ENCODE data around the gene SLC25A21.

The SLC25A21 gene

GRCh38 chr14:36996133-36996856, 176.1 kb downstream of the SLC25A21 start:
- Histone ChIP-seq H3K4me2 (ENCODE audit: low read depth, low read length, poor library complexity, severe bottlenecking) (no peak overlapping the region), H3K79me2 (ENCODE audit: insufficient read depth, low read length) (no peaks in the 10 kb centered on the region), H3K27ac (ENCODE audit: low read depth, low read length) (no peak overlapping the region), H3K9me2 (replicated peaks; ENCODE audit: insufficient read depth, low read length) (no peaks in the 10 kb centered on the region), H3F3A (ENCODE audit: insufficient read depth) (no peaks in the 10 kb centered on the region), H3K4me3 (ENCODE audit: insufficient read depth, low read length, poor library complexity, severe bottlenecking) (no peak overlapping the region), H2AFZ (ENCODE audit: low read depth, low read length, severe bottlenecking) (no peak overlapping the region), H3K36me3 (ENCODE audit: low read length) (no peaks in the 10 kb centered on the region), H4K20me1 (ENCODE audit: low read depth, low read length) (no peaks in the 10 kb centered on the region), H3K27me3 (ENCODE audit: low read length) (no peaks in the 10 kb centered on the region), H3K9ac (ENCODE audit: low read length) (no peak overlapping the region), H3K9me3 (ENCODE audit: insufficient read depth, low read length) (no peaks in the 10 kb centered on the region)
- TF ChIP-seq EZH2phosphoT487 (conservative IDR thresholded peaks at IDR 0.05; ENCODE audit: low read length) (no peak), CTCF (IDR thresholded peaks at IDR 0.05; ENCODE audit: insufficient read depth, low read length, poor library complexity, severe bottlenecking) (no peak)

GRCh38 chr14:36989806-36990205, 182.6 kb downstream of the SLC25A21 start:
- H3K9me3 ChIP-seq (ENCODE audit: insufficient read depth, low read length), result no peaks in the 10 kb centered on the region
- no peak overlapping the region for H3K4me3 ChIP-seq (ENCODE audit: insufficient read depth, low read length, poor library complexity, severe bottlenecking)
- no peak overlapping the region for H2AFZ ChIP-seq (ENCODE audit: low read depth, low read length, severe bottlenecking)
- no peak overlapping the region for H3K9ac ChIP-seq (ENCODE audit: low read length)
- no peaks in the 10 kb centered on the region for H3K9me2 ChIP-seq (replicated peaks; ENCODE audit: insufficient read depth, low read length)
- H3K79me2 ChIP-seq (ENCODE audit: insufficient read depth, low read length), result no peaks in the 10 kb centered on the region
- H4K20me1 ChIP-seq (ENCODE audit: low read depth, low read length), result no peaks in the 10 kb centered on the region
- H3K27ac ChIP-seq (ENCODE audit: low read depth, low read length), result no peak overlapping the region
- H3F3A ChIP-seq (ENCODE audit: insufficient read depth), result no peaks in the 10 kb centered on the region
- no peak for TF ChIP-seq CTCF (IDR thresholded peaks at IDR 0.05; ENCODE audit: insufficient read depth, low read length, poor library complexity, severe bottlenecking)
- TF ChIP-seq EZH2phosphoT487 (conservative IDR thresholded peaks at IDR 0.05; ENCODE audit: low read length), result no peak
- H3K36me3 ChIP-seq (ENCODE audit: low read length), result no peaks in the 10 kb centered on the region
- no peak overlapping the region for H3K4me2 ChIP-seq (ENCODE audit: low read depth, low read length, poor library complexity, severe bottlenecking)
- no peaks in the 10 kb centered on the region for H3K27me3 ChIP-seq (ENCODE audit: low read length)

GRCh38 chr14:36988989-36989388, 183.4 kb downstream of the SLC25A21 start:
- H3K36me3 ChIP-seq (ENCODE audit: low read length), result no peaks in the 10 kb centered on the region
- no peak overlapping the region for H3K9ac ChIP-seq (ENCODE audit: low read length)
- TF ChIP-seq CTCF (IDR thresholded peaks at IDR 0.05; ENCODE audit: insufficient read depth, low read length, poor library complexity, severe bottlenecking) (no peak), EZH2phosphoT487 (conservative IDR thresholded peaks at IDR 0.05; ENCODE audit: low read length) (no peak)
- no peak overlapping the region for H3K4me2 ChIP-seq (ENCODE audit: low read depth, low read length, poor library complexity, severe bottlenecking)
- no peaks in the 10 kb centered on the region for H3K27me3 ChIP-seq (ENCODE audit: low read length)
- H3F3A ChIP-seq (ENCODE audit: insufficient read depth), result no peaks in the 10 kb centered on the region
- H3K79me2 ChIP-seq (ENCODE audit: insufficient read depth, low read length), result no peaks in the 10 kb centered on the region
- no peak overlapping the region for H2AFZ ChIP-seq (ENCODE audit: low read depth, low read length, severe bottlenecking)
- no peak overlapping the region for H3K4me3 ChIP-seq (ENCODE audit: insufficient read depth, low read length, poor library complexity, severe bottlenecking)
- H4K20me1 ChIP-seq (ENCODE audit: low read depth, low read length), result no peaks in the 10 kb centered on the region
- H3K27ac ChIP-seq (ENCODE audit: low read depth, low read length), result no peak overlapping the region
- no peaks in the 10 kb centered on the region for H3K9me3 ChIP-seq (ENCODE audit: insufficient read depth, low read length)
- H3K9me2 ChIP-seq (replicated peaks; ENCODE audit: insufficient read depth, low read length), result no peaks in the 10 kb centered on the region

Measured in SU-DHL-6 (cell line).